ENCODE measurements around the gene RPTOR.

GRCh38 chr17:80718428-80718827, 173.8 kb downstream of the RPTOR start:
- TF ChIP-seq POLR2A (IDR thresholded peaks at IDR 0.05; ENCODE audit: low read length) (no peak), GATA1 (IDR thresholded peaks at IDR 0.05; ENCODE audit: low read depth, low read length) (no peak)

Data from erythroblast (primary cell).